ENCODE measurements around the gene CPLX3. TPM values are rescaled to one million over a fixed set of nuclear protein-coding genes. Genes with fewer than 3 reads are reported as not detected.

CPLX3 gene
- total and polyA plus RNA-seq, 2 of the 8 experiments (the other 6 are each of a cell fraction or from before 2014, with no cell fraction given), result 0.17 TPM; not detected in 1

- Histone ChIP-seq H4K8ac (ENCODE audit: extremely low read depth, insufficient read depth, low read length) (peak overlapping the region; percentile 7), H2AFZ (ENCODE audit: low read length) (no peak overlapping the region), H3K9me3 (ENCODE audit: insufficient read depth in 2 of 2, low read depth in 1 of 2, low read length in 1 of 2) (no peaks in the 10 kb centered on the region), H2AK5ac (ENCODE audit: low read depth, low read length) (no peak overlapping the region), H3K27ac (ENCODE audit: low read depth, low read length) (no peak overlapping the region), H3K9ac (replicated peaks in 1 of 4; ENCODE audit: extremely low read depth in 1 of 4, low read depth in 3 of 4, low read length in 3 of 4) (no peak overlapping the region), H4K91ac (replicated peaks; ENCODE audit: insufficient read length, low read length) (no peak overlapping the region), H3K27me3 (replicated peaks in 1 of 4; ENCODE audit: control insufficient read depth in 3 of 4, extremely low read depth in 1 of 4, insufficient read depth in 3 of 4, low read length in 3 of 4) (no peaks in the 10 kb centered on the region), H3K23ac (ENCODE audit: insufficient read length) (no peak overlapping the region), H3K79me2 (ENCODE audit: control insufficient read depth in 1 of 2, insufficient read depth in 2 of 2, low read length in 2 of 2) (no peaks in the 10 kb centered on the region), H3K36me3 (ENCODE audit: control insufficient read depth in 2 of 4, insufficient read depth in 4 of 4, low read length in 3 of 4) (peaks cover 0 to 5% (median 2%) of the 10 kb centered on the region in 4 experiments; a peak in 4 of 8 replicates), H3K79me1 (ENCODE audit: low read depth, low read length) (0 out of 2 replicates have a peak, but pooled peaks cover 2% of the 10 kb centered on the region), H3K23me2 (ENCODE audit: low read depth, low read length) (peaks cover 7% of the 10 kb centered on the region; the same call in 1 of the 2 replicates), H2BK120ac (replicated peaks; ENCODE audit: low read depth, low read length) (no peak overlapping the region), H3K4me3 (ENCODE audit: extremely low read depth in 1 of 4, insufficient read depth in 2 of 4, low read depth in 3 of 4, low read length in 4 of 4) (no peak overlapping the region), H3K18ac (ENCODE audit: extremely low read depth, low read length) (no peak overlapping the region), H4K20me1 (replicated peaks in 1 of 2; ENCODE audit: control insufficient read depth in 1 of 2, insufficient read depth in 2 of 2, low read length in 2 of 2) (peaks cover 2% of the 10 kb centered on the region in 2 experiments), H4K5ac (ENCODE audit: insufficient read length, low read depth, low read length) (no peak overlapping the region), H3K4me1 (replicated peaks in 1 of 4; ENCODE audit: control insufficient read depth in 3 of 4, insufficient read depth in 4 of 4, low read length in 3 of 4) (peaks cover 0 to 16% (median 10%) of the 10 kb centered on the region in 4 experiments; a peak in 6 of 7 replicates), H3K56ac (replicated peaks; ENCODE audit: insufficient read length, low read depth, low read length) (no peak overlapping the region), H2BK15ac (ENCODE audit: low read length) (0 out of 2 replicates have a peak overlapping the region, but pooled peaks have one; percentile 29), H3K14ac (ENCODE audit: insufficient read length) (no peak overlapping the region), H3K4me2 (ENCODE audit: insufficient read depth in 1 of 2, low read depth in 2 of 2, low read length in 2 of 2) (0 out of 4 replicates have a peak overlapping the region, but pooled peaks of 1 of the 2 experiments have one; percentile 16), H2BK12ac (ENCODE audit: low read depth, low read length) (no peak overlapping the region), H2BK5ac (ENCODE audit: low read depth, low read length) (no peak overlapping the region), H3K4ac (replicated peaks; ENCODE audit: insufficient read length, low read depth, low read length) (no peak overlapping the region), H2BK20ac (ENCODE audit: low read length) (no peak overlapping the region)
- ChIA-PET CTCF (ENCODE audit: partially characterized antibody) (interaction anchor here (0.6 to 6.6 kb wide), 15 partner anchors 11 to 208 kb away, joined by 3 to 52 read pairs (median 6); partner anchors contain the start of gene CPLX3), POLR2A (ENCODE audit: partially characterized antibody) (interaction anchor here (0.8 to 4.1 kb wide), 4 partner anchors 8 to 179 kb away, joined by 3 to 23 read pairs (median 4); no protein-coding TSS in a partner anchor)
- FAIRE-seq (no peak), DNase-seq (ENCODE audit: low read depth in 1 of 2, low spot score in 2 of 2) (no peak)
- no peak for TF ChIP-seq CEBPB (IDR thresholded peaks at IDR 0.05; ENCODE audit: low read depth, low read length)
- TF ChIP-seq RAD21 (IDR thresholded peaks at IDR 0.05 in 1 of 2, conservative IDR thresholded peaks at IDR 0.05 in 1 of 2; ENCODE audit: low read depth in 2 of 2, low read length in 2 of 2), result peak in 1 of 2 experiments; percentile 39; a peak in 2 of 4 replicates
- peak; percentile 26 to 43 (median 28); a peak in 3 of 4 replicates for TF ChIP-seq CTCF (IDR thresholded peaks at IDR 0.05; ENCODE audit: control extremely low read depth in 1 of 3, insufficient read depth in 1 of 3, low read depth in 1 of 3, low read length in 3 of 3)
- WGBS, 2 experiments (ENCODE audit: extremely low coverage in 1 of 2, insufficient coverage in 1 of 2, insufficient read length in 1 of 2, insufficient replicate concordance in 2 of 2, low coverage in 1 of 2, low lambda C conversion rate in 2 of 2, missing lambda C conversion rate in 1 of 2), result 91% methylated on average over 31 of the region's 31 CpGs; no CpG with 5 or more reads in 1 of the 2 experiments
Measured at GRCh38 chr15:74839526-74840395, 13.3 kb downstream of the CPLX3 start.

Data from H1 (cell line).